Ovary (tissue), 3 donors: ENCODE results near the gene AVP.

Source experiments
- CTCF ChIP-seq, 3 donors: fragments of 450-650 bp in 2 of 3; fragments of 200-600 bp in 1 of 3; IDR thresholded peaks; one replicate each; pipeline versions ENCODE4 v1.5.1 to v1.8.0; 2016 to 2022; ENCODE audit warnings: antibody characterized with exemption in 3 of 3, mild to moderate bottlenecking in 1 of 3
- POLR2A ChIP-seq: fragments of 450-650 bp; IDR thresholded peaks from one replicate; pipeline ENCODE4 v1.6.1; 2017; ENCODE audit warnings: antibody characterized with exemption, mild to moderate bottlenecking, moderate library complexity
- donor health status: DM: no; HTN: no; CAD: no.

- TF ChIP-seq POLR2A (no peak), CTCF (IDR thresholded peaks at IDR 0.05) (no peak)
These were observed 21.0 kb upstream of the AVP start for GRCh38 chr20:3105256-3106137.
